ENCODE results near the gene DEFB132.

- no peak for TF ChIP-seq POLR2A (IDR thresholded peaks at IDR 0.05; ENCODE audit: low read length)
- TF ChIP-seq GATA1 (IDR thresholded peaks at IDR 0.05; ENCODE audit: low read depth, low read length): no peak
Measured at GRCh38 chr20:257419-257818, at the start of gene DEFB132.
